Eye (tissue), 1 donor: ENCODE results near the gene MYO5B.

ENCODE experiments used
- DNase-seq: peaks from one replicate; pipeline ENCODE4 v3.0.0-alpha.2; 2015

The MYO5B gene

DNA sequence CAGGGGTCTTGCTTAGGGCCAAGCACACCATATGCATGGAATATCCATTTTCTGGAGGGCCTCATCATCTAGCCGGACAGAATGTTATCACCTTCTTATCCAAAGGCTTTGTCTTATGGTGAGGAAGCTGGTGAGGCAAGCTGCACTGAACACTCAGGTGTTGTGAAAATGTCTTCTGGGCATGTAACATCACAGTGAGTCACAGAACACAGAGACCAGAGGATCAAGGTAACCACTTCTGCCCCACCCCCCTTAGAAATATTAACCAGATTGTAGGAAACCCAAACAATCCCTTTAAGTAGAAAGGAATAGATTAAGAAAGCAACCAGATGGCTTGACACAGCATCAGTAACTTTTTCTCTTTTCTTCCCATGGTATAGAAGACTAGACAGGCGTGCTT, 51.1 kb downstream of the MYO5B start:
- no peak for DNase-seq

DNA sequence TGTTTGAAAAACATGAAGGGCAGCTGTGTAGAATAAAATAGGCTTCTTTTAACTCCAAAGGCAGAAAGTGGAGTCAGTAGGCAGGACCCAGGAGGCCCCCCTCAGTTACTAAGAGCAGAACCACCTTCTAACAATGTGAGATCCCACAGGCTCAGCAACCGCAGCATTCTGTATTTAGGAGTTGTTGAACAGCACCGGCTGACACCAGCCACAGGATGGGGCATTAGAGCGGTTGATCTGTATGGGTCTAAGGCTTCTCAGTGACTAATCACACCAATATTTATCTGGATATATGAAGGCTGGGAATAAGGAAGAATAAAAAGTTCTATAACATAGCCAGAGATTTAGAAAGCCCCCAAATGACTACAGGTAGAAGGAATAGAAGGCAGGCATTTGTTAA, 51.7 kb downstream of the MYO5B start:
- DNase-seq, result no peak

DNA sequence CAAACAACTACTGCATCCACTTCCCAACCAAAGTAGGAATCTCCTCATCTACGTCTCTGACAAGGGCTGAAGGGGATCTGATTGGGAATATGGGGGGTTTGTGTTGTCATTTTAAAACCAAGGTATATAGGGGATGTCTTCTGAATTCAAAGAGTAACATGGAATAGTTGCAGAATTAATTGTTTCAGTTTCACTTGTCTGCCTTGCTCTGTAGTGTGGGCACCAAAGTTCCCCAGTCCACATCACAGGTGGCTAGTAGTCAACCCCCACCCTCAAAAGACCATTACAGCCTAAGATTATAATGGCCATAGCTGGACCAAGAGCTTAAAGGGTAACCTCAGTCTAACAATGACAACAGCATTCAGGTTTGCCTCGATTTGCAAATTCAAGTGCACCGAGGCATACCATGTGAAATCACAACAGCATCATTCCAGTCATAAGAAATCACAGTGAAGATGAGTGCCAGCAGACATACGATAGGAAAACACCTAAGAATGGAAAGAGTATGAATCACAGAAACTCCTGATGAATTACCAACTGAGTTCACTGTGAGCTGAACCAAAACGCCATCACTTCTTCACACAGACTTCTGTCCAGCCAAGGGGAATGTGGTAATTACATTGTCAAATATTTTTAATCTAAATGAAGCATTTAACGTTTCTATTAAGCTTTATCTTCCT, 52.4 kb downstream of the MYO5B start:
- DNase-seq, result no peak

DNA sequence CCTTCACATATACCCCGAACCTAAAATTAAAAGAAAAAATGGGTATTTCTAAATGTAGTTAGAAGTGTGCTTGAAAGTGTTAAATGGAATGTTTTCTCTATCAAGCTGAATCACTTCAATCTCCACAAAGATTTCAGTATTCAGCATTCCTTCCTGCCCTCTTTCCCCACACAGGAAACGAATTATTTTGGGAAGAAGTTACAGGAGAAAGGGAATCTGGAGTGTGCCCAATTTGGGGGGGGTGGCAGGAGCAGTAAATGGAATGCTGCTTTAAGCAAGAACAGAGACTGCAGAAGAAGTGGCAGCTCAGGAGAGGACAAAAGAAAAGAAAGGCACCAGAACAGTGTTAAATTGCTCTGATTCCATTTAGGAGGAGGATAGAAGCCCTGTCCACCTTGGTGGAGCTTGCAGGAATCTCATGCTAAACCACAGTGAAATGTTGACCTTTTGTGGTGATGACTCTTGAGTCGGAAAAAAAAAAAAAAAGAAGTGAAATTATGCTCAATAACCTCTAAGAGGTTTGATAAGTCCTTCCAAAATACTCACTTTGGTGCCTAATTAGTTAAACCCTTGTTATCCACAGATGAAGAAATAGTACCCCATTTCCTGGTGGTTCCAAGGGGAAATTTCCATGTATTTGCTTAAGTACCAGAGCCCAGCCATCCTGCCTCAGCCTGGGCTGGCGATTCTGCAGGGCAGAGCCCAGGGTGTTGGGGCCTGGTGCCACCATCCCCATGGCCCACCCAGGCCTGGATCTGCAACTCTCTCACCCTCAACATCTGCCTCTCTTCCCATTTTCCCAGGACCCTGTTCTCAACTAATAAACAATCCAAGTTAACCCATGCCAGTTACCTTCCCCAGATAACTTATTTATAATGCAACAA, 56.5 kb downstream of the MYO5B start:
- no peak for DNase-seq

DNA sequence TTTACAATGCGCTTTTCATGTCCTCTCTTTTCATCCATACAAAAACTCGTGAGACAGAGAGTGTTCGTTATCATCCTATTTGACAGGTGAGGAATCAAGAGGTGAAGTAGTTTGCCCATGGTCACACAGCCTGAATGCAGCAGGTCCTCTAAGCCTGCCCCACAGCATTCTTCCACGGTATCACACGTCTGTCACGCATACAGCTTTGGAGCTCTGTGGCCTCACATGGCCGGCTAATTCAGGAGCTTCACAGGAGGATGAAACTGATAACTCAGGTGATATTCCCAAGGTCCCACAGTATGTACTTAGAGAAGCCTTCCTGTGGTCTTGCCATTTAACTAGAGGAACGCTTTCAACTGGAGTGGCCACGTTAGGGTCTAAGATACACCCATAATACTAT, 59.0 kb downstream of the MYO5B start:
- DNase-seq, result no peak

DNA sequence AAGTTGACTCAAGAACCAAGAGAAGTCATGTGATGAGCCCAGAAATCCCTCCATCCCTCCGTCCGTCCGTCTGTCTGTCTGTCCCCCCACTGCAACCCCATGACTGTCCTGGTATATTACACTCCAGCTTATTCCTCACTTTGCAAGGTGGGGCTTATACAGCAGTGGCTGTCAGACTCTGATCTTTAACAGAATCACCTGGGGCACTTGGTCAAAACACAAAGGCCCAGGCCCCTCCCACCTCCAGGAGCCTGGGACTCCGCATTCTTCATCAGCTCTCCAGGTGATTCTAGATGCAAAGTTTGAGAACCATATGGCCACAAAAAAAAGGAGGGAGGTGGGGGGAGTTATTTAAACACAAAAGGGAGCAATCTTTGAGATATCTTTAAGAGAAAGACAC, 61.4 kb downstream of the MYO5B start:
- DNase-seq, result no peak

DNA sequence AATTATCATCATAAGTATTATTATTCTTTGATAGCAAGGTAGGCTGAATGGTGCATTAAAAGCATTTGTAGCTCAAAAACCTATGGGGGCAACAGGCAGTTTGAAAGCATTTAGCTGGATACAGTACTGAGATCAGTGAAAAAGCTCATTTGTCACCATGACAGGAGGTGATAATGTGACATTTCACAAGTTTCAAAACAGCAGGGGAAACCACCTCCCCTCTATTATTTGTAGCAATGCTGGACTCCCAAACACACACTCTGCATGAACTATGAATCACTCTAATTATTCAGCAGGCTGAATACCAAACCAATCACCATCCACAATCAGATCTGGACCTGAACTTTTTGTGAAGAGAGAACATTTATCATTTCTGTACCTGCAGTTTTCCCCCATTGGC, 63.4 kb downstream of the MYO5B start:
- no peak for DNase-seq

DNA sequence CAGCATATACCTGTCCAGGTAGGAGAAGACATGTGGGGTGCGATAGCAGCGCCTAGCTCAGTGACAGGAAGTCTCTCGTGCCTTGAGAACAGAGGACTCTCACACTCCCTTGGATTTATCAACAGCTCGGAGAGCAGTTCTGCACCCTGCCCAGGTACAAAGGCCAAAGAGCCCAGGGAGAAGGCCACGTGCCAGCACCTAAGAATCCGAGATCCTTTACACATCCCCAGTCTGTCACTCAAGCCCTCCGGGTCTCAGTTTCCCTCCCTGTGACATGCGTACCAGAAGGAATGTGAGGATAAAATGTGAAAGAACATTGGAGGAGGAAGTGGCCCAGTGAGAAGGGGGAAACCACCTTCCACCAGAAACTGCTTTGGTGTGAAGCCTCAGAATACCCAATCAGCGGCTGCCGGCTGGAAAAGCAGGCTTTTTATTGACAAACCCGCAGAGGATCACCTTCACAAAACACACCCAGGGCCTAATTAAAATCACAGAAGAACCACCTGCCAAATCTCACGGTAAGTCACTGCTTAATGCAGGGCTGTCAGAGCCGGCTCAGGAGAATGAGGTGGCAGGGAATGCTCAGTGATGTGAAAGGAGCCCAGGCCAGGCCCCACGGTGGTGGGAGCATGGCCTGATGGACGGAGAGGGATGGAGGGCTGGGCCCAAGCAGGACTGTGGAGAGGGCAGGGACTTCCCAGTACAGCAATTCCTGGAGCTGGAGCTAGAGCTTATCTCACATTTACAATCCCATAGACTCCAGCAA, 66.3 kb downstream of the MYO5B start:
- peak; percentile 54 for DNase-seq

DNA sequence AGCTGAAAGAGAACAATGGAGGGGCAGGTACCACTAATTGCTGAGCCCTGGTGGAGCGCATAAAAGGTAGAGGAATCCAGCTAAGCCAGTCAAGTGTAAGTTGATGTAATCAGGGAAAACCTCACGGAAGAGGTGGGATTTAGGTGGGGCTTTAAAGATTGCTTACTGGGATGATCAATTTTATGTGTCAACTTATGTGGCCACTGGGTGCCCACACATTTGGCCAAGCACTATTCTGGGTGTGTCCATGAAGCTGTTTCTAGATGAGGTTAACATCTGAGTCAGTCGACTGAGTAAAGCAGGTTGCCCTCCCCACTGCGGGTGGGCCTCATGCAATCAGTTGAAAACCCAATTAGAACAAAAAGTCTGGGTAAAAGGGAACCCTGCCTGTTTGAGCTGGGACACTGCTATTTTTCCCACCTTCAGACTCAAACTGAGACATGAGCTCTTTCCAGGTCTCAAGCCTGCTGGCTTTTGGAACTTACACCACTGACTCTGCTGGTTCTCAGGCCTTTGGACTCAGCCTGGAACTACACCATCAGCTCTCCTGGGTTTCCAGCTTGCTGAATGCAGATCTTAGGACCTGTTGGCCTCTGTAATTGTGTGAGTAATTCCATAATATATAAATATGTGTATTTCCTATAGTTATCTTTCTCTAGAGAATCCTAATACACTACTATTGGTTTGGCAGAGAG, 67.3 kb downstream of the MYO5B start:
- DNase-seq, result no peak

DNA sequence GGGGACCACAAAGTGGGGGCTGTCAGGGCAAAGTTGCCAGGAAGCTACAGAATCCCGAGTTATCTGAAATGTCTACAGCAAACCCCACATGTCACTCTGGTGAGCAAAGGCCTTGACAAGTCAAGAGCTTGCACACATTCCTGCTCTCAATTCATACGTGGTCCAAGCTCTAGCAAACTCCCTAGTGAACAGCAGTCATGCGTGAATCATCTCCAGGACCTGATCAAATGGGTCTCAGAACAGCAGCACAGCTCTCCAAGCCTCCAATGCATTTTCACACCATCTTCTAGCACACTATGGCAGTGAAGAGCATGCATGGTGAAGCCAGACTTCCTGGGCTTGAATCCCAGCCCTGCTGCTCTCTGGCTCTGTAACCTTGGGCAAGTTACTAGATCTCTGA, 68.5 kb downstream of the MYO5B start:
- peak; percentile 85 for DNase-seq

DNA sequence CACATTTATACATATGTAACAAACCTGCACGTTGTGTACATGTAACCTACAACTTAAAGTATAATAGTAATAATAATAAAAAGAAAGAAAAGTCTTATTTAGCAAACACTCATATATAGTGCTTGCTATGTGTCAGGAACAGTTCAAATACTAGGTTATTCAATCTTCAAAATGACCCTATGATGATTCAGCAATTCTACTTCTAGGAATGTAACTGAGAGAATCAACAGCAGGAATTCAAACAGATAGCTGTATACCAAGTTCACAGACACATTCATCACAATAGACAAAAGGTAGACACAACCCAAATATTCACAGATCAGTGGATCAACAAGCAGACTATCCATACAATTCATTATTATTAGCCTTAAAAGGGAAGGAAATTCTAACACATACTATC, 69.5 kb downstream of the MYO5B start:
- no peak for DNase-seq

DNA sequence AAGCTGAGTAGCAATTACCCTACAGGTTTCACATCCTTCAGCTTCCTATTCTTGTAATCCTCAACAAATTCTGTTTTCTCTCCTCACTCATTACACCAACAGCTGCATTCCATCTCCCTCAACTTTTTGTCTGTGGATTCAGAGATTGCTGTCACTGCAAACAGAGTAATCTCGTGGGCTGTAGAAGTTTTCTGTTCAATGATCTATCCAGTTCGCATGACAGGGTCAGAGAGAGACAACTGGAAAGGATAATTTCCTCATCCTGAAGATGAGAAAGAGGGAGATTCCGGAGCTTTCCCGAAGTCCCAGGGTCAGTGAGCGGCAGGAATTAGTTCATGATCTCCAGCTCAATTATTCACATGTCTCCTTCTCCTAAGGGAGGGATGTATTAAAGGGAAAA, 75.7 kb downstream of the MYO5B start:
- no peak for DNase-seq

DNA sequence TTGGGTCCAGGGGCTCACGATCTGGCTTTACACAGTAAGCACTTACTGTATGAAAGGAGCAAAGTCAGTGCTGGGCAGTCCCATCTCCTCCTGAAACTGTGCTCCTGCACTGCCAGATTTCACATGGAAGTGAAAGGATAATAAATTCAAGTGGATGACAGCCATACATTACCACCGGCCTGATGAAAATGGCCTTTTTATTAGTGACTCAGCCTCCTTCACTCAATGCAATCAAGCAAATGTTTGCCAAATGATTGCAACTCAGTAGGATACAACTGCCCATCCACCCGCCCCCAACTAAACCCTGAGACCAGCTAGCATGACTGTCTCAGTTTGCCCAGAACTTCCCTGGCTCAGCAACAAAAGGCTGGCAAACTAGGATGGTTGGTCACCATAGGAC, 77.1 kb downstream of the MYO5B start:
- no peak for DNase-seq

DNA sequence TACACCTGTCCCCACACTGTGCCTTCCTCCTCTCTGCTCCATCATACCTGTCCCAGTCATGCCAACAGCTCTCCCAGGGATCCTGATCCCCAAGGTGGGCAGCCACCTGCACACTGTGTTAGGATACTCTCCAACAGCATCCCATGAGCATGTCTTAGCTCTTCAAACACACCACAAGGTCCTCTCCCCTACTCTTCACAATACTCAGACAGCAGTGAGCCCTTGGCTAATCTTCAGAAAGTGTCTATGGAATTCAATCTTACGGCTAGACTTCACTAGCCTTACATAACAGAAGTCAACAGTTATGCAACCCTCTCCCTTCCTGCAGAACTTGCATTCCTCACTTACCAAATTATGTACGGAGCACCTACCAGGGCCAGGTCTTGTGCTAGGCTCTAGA, 79.9 kb downstream of the MYO5B start:
- DNase-seq, result no peak

DNA sequence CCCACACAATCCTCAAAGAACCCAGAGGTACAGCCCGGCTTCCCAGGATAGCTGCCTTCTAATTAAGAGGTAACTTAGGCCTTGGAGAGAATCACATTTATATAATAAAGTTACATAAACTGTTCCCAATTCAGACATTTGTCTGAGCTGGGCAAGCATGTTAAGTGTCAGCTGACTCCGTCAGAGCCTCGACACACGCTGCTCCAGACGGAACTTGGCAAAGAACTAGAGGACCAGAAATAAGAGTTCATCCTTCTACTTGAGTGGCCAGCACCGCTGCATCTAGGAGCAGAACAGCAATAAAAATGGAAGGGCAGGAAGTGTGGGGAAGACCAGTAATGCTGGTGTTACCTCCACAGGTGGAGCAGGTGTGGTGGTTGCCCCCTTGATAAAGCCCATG, 80.5 kb downstream of the MYO5B start:
- no peak for DNase-seq

DNA sequence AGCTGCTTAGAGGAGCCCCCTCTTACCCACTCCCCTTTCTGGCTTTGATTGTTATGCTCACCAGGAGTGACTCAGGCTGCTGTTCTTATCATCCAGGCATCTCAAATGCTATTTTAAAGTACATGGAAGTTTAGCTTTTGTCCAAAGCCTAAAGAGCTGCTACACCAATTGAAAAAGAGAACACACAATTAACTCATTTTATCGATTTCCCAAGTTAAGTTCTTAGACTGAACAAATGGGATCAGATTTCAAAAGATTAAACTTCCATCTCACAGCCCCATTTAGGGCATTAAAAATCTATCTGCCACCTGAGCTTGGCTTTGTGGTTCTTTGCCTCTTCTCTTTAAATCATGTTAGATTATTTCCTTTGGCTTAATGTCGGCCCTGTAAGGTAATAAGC, 81.2 kb downstream of the MYO5B start:
- no peak for DNase-seq

DNA sequence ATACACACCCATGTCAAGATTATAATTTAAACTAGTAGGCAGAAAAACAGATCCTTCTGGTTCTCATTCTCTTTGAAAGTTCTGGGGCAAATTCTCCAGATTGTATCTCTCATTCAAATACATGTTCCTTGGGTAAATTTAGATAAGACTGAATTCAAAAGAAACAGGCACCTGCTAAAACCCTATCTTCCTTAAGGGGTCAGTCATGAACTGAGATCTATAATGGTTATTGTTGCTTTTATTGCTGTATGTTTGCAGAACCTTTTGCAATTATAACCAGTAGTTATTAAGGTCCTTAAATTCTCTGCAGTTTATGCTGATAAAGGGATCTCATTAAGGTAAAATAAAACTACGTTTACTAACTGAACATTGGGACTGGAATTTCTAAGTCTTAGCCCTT, 83.5 kb downstream of the MYO5B start:
- DNase-seq, result no peak

DNA sequence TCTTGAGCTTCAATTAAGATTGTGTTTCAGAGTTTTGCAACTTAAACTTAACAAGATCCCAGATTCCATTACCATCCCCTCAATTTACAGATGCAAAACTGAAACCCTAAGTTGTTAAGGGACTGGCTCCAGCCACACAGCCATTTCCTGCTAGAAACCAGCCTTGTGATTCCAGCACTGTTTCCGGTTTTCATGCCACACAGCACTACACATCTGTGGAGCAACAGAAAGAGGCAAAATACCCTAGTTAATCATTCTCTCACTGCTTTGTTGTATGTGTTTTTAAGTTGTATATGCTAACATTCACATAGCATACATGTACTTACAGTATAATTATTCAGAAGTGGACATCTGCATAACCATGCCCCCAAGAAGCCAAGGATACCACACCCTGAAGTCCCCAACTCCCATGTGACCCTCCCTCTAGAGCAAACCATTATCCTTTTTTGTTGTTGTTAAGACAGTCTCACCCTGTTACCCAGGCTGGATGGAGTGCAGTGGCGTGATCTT, 87.4 kb downstream of the MYO5B start:
- DNase-seq, result no peak

DNA sequence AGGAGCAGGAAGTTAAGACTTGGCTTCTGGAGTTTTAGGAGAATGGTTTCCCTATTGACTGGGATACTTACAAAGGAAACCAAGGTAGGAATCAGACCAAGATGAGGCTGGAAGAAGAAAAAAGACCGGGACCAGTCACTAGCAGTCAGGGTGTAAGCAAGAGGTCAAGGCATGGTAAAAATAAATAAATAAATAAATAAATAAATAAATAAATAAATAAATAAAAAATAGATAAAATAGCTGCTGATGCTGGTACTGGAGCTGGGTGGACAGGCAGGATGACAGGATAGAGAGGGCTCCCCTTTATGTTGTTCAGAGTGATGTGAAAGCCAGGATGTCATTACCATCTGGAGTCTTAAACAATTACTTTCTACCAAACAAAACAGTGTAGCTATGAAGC, 89.9 kb downstream of the MYO5B start:
- no peak for DNase-seq

DNA sequence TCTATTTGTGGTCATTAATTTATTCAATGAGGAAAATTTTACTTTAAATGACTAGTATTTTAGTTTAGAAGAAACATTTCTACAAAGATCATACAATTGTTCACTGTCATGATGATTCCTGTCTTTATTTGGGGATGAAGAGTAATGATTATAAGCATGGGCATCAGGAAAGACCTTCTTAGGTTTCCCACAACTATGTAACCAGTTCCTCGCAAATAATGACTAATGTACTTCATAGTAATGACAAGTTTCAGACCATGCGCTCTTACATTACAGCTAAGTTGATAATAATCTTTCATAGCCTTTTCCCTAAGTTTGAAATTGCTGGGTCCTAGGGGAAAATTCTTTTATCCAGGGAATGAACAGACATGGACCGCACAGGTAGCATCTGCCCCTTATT, 90.5 kb downstream of the MYO5B start:
- DNase-seq, result no peak

DNA sequence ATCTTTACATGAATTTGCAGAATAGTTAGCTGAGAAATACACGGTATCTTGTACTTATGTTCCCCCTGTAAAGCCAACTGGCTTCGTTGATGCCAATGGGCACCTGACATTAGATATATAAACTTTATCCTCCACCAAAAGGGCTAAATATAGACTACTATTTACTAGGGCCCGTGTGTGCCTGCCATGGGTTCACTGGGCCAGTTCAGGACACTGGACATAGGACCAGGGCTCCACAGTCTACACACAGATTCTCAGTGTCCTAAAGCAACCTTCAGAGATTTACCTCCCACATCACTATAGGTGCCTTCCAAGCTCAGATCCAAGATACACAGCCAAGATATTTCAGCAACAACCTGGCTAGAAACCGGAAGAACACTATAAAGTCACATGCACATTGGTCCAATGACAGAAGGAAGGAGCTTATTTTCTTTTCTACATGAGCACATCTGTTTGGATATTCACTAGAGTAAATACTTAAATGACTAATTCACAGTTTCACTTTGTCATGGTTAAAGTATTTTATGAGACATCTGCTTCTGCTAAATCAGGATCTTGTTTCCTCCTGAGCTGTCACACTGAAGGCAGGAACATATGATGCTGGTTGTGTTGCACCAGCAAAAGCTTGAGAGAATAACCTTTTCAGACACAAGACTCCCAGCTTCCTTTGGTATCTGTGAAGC, 95.1 kb downstream of the MYO5B start:
- DNase-seq, result no peak

DNA sequence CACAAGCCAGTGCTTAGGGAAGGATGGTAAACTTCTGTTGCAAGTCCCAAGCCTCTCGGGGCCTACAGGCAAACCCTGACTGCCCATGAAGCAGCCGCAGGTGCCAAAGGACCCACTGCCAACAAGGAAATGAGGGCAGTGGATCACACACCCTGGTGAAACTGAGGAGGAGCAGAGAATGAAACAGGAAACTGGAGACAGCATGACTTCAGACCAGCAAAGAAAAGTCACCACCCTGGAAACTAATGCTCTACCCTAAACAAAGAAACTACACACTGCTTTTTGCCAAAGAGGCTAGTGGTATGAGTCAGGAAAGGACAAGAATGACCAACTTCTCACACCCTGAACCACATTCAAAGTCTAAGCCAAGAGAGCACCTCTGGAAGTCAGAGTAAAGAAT, 97.2 kb downstream of the MYO5B start:
- no peak for DNase-seq
